ENCODE data around the gene TRAPPC14. TPM values are rescaled to one million over a fixed set of nuclear protein-coding genes. Genes with fewer than 3 reads are reported as not detected.
A peak's percentile ranks its signal among the peaks of the same experiment; 100 is the strongest.

The TRAPPC14 gene
- total RNA-seq, 2 donors from 2014 or later, result 22.1 to 28.8 TPM

GRCh38 chr7:100122568-100122967 lies 36.0 kb downstream of the TRAPPC14 start:
- Mint-ChIP-seq H3K27me3 (ENCODE audit: low read depth) (no peaks in the 10 kb centered on the region), H3K4me3 (no peak overlapping the region), H3K4me1 (ENCODE audit: low read depth) (peaks cover 42% of the 10 kb centered on the region), H3K36me3 (ENCODE audit: insufficient read depth in 2 of 2) (peaks cover 0 to 3% of the 10 kb centered on the region in 2 donors), H3K9me3 (no peaks in the 10 kb centered on the region), H3K27ac (no peak overlapping the region)
- DNase-seq, result no peak
- ATAC-seq (replicated peaks in 1 of 2), result no peak

DNA sequence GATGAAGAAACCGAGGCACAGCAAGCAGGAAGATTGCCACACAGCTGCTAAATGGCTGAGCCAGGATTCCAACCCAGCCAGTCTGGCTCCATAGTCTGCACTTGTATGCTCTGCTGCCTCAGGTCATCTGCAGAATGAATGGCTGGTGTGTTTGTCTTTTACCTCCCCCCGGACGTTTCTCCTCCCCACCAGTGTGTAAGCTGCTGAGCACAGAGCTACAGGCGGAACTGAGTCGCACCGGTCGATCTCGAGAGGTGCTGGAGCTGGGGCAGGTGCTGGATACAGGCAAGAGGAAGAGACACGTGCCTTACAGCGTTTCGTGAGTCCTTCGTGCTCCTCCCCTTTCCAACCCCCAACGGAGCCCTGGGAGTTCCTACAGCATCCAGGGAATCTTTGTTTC lies 36.5 kb downstream of the TRAPPC14 start:
- Mint-ChIP-seq H3K9me3 (no peaks in the 10 kb centered on the region), H3K27me3 (ENCODE audit: low read depth) (no peaks in the 10 kb centered on the region), H3K4me3 (no peak overlapping the region), H3K27ac (no peak overlapping the region), H3K36me3 (ENCODE audit: insufficient read depth in 2 of 2) (peaks cover 0 to 3% of the 10 kb centered on the region in 2 donors), H3K4me1 (ENCODE audit: low read depth) (peaks cover 43% of the 10 kb centered on the region)
- DNase-seq (no peak), ATAC-seq (replicated peaks in 1 of 2) (no peak)

DNA sequence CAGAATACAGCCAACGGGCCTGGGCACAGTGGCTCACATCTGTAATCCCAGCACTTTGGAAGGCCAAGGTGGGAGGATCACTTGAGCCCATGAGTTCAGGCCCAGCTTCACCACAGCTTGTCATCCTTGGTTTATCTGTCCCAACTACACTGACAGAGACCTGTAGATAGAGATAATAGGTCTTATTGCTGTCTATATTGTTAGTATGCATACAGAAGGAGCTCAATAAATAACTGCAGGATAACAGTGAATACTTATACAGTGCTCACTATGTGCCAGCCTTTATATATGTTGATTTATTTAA lies 37.8 kb downstream of the TRAPPC14 start:
- no peaks in the 10 kb centered on the region for H3K9me3 Mint-ChIP-seq
- DNase-seq (no peak), ATAC-seq (replicated peaks in 1 of 2) (no peak)
- H3K27me3 Mint-ChIP-seq (ENCODE audit: low read depth), result no peaks in the 10 kb centered on the region
- peaks cover 35% of the 10 kb centered on the region for H3K4me1 Mint-ChIP-seq (ENCODE audit: low read depth)
- H3K4me3 Mint-ChIP-seq, result peak overlapping the region; percentile 88 to 96
- no peaks in the 10 kb centered on the region for H3K36me3 Mint-ChIP-seq (ENCODE audit: insufficient read depth in 2 of 2)
- H3K27ac Mint-ChIP-seq, result peak overlapping the region; percentile 47

GRCh38 chr7:100119970-100120732 lies 38.4 kb downstream of the TRAPPC14 start:
- Mint-ChIP-seq H3K27ac (peak overlapping the region; percentile 99), H3K36me3 (ENCODE audit: insufficient read depth in 2 of 2) (no peaks in the 10 kb centered on the region), H3K27me3 (ENCODE audit: low read depth) (no peaks in the 10 kb centered on the region), H3K4me3 (peak overlapping the region; percentile 88 to 96), H3K9me3 (no peaks in the 10 kb centered on the region), H3K4me1 (ENCODE audit: low read depth) (peaks cover 31% of the 10 kb centered on the region)
- DNase-seq, result peak; percentile 71 to 73
- peak; percentile 73 to 74 for ATAC-seq (replicated peaks in 1 of 2)

- DNase-seq (peak; percentile 93), ATAC-seq (replicated peaks in 1 of 2) (peak; percentile 81)
- Mint-ChIP-seq H3K9me3 (no peaks in the 10 kb centered on the region), H3K27ac (peak within 1 kb of the TSS; percentile 99), H3K4me3 (peak within 1 kb of the TSS; percentile 88 to 96), H3K36me3 (ENCODE audit: insufficient read depth in 2 of 2) (no peaks in the 10 kb centered on the region), H3K4me1 (ENCODE audit: low read depth) (peaks cover 25% of the 10 kb centered on the region), H3K27me3 (ENCODE audit: low read depth) (no peaks in the 10 kb centered on the region)
These were observed 39.2 kb downstream of the TRAPPC14 start, which contains the start of the genes CNPY4 and TAF6 for GRCh38 chr7:100119072-100119969. TSS of gene CNPY4 (plus strand) at chr7:100119634. CDS start at chr7:100119745, 111 bp downstream. TSS of gene TAF6 (minus strand) at chr7:100119358. CDS start at chr7:100114209, 5,149 bp downstream.

- no peak for ATAC-seq (replicated peaks in 1 of 2)
- peaks cover 24% of the 10 kb centered on the region for H3K4me1 Mint-ChIP-seq (ENCODE audit: low read depth)
- H3K36me3 Mint-ChIP-seq (ENCODE audit: insufficient read depth in 2 of 2), result peaks cover 0 to 2% of the 10 kb centered on the region in 2 donors
- no peaks in the 10 kb centered on the region for H3K9me3 Mint-ChIP-seq
- peak overlapping the region; percentile 99 for H3K27ac Mint-ChIP-seq
- DNase-seq, result no peak
- H3K27me3 Mint-ChIP-seq (ENCODE audit: low read depth), result no peaks in the 10 kb centered on the region
- peak overlapping the region; percentile 88 to 96 for H3K4me3 Mint-ChIP-seq
These were observed 40.0 kb downstream of the TRAPPC14 start for GRCh38 chr7:100118388-100119071.

GRCh38 chr7:100115026-100115425 lies 43.5 kb downstream of the TRAPPC14 start:
- H3K36me3 Mint-ChIP-seq (ENCODE audit: insufficient read depth in 2 of 2), result peaks cover 2 to 5% of the 10 kb centered on the region in 2 donors
- no peaks in the 10 kb centered on the region for H3K27me3 Mint-ChIP-seq (ENCODE audit: low read depth)
- H3K4me3 Mint-ChIP-seq, result no peak overlapping the region
- no peaks in the 10 kb centered on the region for H3K9me3 Mint-ChIP-seq
- no peak overlapping the region for H3K27ac Mint-ChIP-seq
- H3K4me1 Mint-ChIP-seq (ENCODE audit: low read depth), result peaks cover 17% of the 10 kb centered on the region
- ATAC-seq (replicated peaks in 1 of 2) (no peak), DNase-seq (no peak)

DNA sequence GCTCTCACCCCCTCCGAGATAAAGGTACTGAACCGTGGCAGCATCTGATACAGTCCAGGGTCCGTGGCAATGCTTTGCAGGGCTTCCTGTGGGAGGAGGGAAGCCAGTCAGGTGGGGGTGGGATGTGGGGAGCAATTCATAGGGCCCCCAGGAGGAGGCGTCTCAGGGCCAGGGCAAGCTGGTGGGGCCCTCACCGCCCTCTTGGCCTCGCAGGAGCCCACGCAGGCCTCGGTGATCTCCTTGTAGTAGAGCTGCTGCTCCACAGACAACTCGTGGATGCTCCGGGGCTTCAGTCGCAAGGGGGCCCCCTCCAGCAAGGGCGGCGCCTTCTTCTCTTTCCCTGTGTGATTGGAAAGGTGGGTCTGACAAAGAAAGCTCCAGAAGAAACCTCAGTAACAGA lies 46.6 kb downstream of the TRAPPC14 start:
- H3K4me3 Mint-ChIP-seq, result no peak overlapping the region
- no peak for DNase-seq
- peaks cover 4 to 8% of the 10 kb centered on the region in 2 donors for H3K36me3 Mint-ChIP-seq (ENCODE audit: insufficient read depth in 2 of 2)
- ATAC-seq (replicated peaks in 1 of 2), result no peak
- H3K9me3 Mint-ChIP-seq, result no peaks in the 10 kb centered on the region
- no peaks in the 10 kb centered on the region for H3K4me1 Mint-ChIP-seq (ENCODE audit: low read depth)
- no peak overlapping the region for H3K27ac Mint-ChIP-seq
- no peaks in the 10 kb centered on the region for H3K27me3 Mint-ChIP-seq (ENCODE audit: low read depth)

DNA sequence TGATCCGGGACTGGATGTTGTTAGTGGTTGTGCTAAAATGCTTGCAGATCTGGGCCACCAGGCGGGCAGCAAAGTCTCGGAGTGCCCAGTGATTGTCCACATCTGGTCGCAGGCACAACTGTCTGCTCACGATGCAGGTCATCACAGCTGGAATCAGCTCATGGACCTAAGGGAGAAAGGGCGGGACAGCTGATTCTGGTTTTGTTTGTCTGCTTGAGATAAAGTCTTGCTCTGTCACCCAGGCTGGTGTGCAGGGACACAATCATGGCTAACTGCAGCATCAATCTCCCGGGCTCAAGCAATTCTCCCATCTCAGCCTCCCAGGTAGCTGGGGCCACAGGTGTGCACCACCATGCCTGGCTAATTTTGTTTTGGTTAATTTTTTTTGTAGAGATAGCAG lies 47.4 kb downstream of the TRAPPC14 start:
- no peaks in the 10 kb centered on the region for H3K4me1 Mint-ChIP-seq (ENCODE audit: low read depth)
- no peak overlapping the region for H3K27ac Mint-ChIP-seq
- H3K36me3 Mint-ChIP-seq (ENCODE audit: insufficient read depth in 2 of 2), result peaks cover 5 to 8% of the 10 kb centered on the region in 2 donors
- no peak overlapping the region for H3K4me3 Mint-ChIP-seq
- H3K9me3 Mint-ChIP-seq, result no peaks in the 10 kb centered on the region
- no peaks in the 10 kb centered on the region for H3K27me3 Mint-ChIP-seq (ENCODE audit: low read depth)
- DNase-seq, result no peak
- ATAC-seq (replicated peaks in 1 of 2), result no peak

GRCh38 chr7:100109521-100110163 lies 48.9 kb downstream of the TRAPPC14 start:
- Mint-ChIP-seq H3K4me3 (no peak overlapping the region), H3K27ac (no peak overlapping the region), H3K36me3 (ENCODE audit: insufficient read depth in 2 of 2) (peaks cover 6 to 11% of the 10 kb centered on the region in 2 donors), H3K4me1 (ENCODE audit: low read depth) (no peaks in the 10 kb centered on the region), H3K27me3 (ENCODE audit: low read depth) (no peaks in the 10 kb centered on the region), H3K9me3 (no peaks in the 10 kb centered on the region)
- no peak for DNase-seq
- no peak for ATAC-seq (replicated peaks in 1 of 2)

- Mint-ChIP-seq H3K4me1 (ENCODE audit: low read depth) (peaks cover 4% of the 10 kb centered on the region), H3K9me3 (no peaks in the 10 kb centered on the region), H3K36me3 (ENCODE audit: insufficient read depth in 2 of 2) (peaks cover 8 to 11% of the 10 kb centered on the region in 2 donors), H3K27me3 (ENCODE audit: low read depth) (no peaks in the 10 kb centered on the region), H3K4me3 (no peak overlapping the region), H3K27ac (no peak overlapping the region)
- ATAC-seq (replicated peaks in 1 of 2), result no peak
- DNase-seq, result no peak
These were observed 50.6 kb downstream of the TRAPPC14 start for GRCh38 chr7:100107890-100108289.

DNA sequence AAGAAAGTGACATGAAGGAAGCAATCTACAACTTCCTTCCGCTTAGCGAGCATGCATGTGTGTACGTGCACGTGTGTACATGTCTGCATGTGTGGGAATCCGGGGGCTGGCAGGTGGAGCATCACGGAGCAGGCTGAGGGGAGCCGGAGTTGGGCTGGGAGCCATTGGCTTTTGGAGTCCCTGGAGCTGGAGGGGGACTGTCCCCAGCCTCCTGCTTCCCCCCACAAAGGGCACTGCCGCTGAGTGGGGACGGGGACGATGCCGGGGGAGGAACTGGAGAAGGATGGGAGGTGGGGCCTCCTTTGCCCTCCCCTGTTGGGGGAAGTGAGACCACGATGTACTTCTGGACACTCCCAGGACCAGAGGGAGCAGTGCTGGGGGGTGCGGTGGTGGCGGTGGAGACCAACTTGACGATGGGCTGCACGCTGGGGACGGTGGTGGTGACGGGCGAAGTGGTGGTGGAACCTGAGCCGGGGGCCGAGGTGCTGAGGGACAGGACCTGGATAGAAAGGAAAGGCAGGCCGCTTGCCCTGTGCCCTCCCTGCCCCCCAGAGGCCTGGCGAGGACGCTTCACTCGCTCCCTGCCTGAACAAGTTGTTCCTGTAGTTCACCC lies 51.3 kb downstream of the TRAPPC14 start:
- Mint-ChIP-seq H3K4me1 (ENCODE audit: low read depth) (peaks cover 11% of the 10 kb centered on the region), H3K9me3 (no peaks in the 10 kb centered on the region), H3K36me3 (ENCODE audit: insufficient read depth in 2 of 2) (peaks cover 6 to 8% of the 10 kb centered on the region in 2 donors), H3K27ac (no peak overlapping the region), H3K4me3 (no peak overlapping the region), H3K27me3 (ENCODE audit: low read depth) (no peaks in the 10 kb centered on the region)
- DNase-seq (no peak), ATAC-seq (replicated peaks in 1 of 2) (no peak)

All from activated T-cell treated with anti-CD3 and anti-CD28 coated beads, Interleukin-2, amount 50 U/mL, for 72 hours (primary cell).